ENCODE data around the gene DPYSL5.

DPYSL5 gene

DNA sequence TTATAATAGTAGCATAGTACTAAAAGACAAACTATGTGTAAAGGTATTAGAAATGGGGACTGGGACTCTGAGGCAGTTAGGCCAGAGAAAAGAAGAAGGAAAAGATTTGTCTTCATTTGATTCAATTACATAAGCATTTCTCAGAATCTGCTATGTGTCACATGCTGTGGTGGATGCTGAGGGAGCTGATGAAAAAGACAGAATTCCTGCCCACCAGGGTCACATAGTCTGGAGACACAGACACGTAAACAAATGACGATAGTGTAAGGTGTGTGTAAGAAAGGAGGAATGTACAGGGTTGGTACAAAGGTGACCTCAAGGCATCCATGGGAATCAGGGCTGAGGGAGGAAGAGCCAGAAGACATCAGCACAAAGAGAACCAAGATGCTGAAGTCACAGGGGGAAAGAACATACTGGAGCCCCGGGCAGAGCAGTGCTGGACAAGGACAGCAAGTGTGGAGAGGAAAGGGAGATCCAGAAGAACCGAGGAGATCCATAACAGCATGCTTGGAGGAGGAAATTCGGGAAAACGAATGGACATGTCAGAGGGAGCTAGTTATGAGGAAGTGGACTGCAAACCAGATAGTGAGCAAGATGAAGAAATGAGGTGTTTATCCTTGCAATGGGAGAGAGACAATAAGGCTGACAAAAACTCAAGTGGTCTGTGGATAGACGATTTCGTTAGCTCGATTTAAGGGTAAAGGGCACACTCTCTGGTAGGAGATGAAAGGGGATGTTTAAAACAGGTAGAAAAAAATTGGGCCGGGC, 121.3 kb downstream of the DPYSL5 start:
- Histone ChIP-seq H3K27ac (ENCODE audit: low read length) (no peak overlapping the region), H3K9ac (ENCODE audit: low read length) (no peak overlapping the region), H3K9me3 (ENCODE audit: insufficient read depth, low read length) (no peaks in the 10 kb centered on the region), H3K79me2 (ENCODE audit: low read length) (no peaks in the 10 kb centered on the region), H4K20me1 (ENCODE audit: insufficient read depth, low read length) (no peaks in the 10 kb centered on the region), H3K4me3 (ENCODE audit: low read length) (no peak overlapping the region), H3K4me1 (ENCODE audit: low read length) (peaks cover 7% of the 10 kb centered on the region), H3K36me3 (replicated peaks; ENCODE audit: low read depth, low read length) (no peaks in the 10 kb centered on the region), H2AFZ (ENCODE audit: low read depth, low read length) (no peak overlapping the region), H3K4me2 (ENCODE audit: low read length) (no peak overlapping the region), H3K27me3 (ENCODE audit: low read depth, low read length) (peaks cover 16% of the 10 kb centered on the region)
- TF ChIP-seq, protein P1, sequence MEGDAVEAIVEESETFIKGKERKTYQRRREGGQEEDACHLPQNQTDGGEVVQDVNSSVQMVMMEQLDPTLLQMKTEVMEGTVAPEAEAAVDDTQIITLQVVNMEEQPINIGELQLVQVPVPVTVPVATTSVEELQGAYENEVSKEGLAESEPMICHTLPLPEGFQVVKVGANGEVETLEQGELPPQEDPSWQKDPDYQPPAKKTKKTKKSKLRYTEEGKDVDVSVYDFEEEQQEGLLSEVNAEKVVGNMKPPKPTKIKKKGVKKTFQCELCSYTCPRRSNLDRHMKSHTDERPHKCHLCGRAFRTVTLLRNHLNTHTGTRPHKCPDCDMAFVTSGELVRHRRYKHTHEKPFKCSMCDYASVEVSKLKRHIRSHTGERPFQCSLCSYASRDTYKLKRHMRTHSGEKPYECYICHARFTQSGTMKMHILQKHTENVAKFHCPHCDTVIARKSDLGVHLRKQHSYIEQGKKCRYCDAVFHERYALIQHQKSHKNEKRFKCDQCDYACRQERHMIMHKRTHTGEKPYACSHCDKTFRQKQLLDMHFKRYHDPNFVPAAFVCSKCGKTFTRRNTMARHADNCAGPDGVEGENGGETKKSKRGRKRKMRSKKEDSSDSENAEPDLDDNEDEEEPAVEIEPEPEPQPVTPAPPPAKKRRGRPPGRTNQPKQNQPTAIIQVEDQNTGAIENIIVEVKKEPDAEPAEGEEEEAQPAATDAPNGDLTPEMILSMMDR (IDR thresholded peaks at IDR 0.05; ENCODE audit: low read depth, low read length) = no peak
- TF ChIP-seq EZH2phosphoT487 (IDR thresholded peaks at IDR 0.05; ENCODE audit: low read depth) = no peak

DNA sequence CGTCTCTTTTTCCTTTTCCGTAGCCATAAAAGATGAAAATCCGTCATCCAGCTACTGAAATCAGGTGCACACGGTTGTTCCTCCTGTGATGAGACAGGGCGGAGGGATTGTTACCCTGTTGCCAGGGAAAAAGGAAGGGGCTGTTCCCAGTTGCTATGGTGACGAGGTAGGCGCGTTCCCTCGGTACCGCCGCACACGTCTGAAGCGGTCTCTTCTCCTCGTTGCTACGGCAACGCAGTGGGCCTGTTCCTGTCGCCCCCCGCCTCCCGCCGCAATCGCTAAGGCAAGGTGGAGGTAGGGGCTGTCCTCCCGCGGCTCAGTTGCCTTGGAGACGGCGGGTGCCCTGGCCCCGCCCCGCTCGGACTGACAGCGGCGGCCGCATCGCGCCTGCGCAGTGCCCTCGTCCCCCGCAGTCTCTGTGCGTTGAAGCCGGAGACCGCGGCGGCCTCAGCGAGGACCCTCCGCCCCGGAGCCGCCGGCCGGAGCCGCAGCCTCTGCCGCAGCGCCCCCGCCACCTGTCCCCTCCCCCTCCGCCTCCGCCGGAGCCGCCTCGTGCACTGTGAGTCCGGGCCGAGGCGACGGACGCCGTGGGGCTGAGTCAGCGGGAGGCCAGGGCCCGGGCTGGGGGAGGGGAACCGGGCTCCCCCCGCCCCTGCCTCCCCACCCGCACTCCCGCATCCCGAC, 122.5 kb downstream of the DPYSL5 start, which contains the start of gene MAPRE3:
Gene MAPRE3 (plus strand): TSS at position 394 of the 684 bp plus-strand sequence. CDS start 51,582 bp downstream, outside the sequence.
- Histone ChIP-seq H3K9ac (ENCODE audit: low read length) (peak within 1 kb of the TSS; percentile 46; the same call in 1 of the 2 replicates), H2AFZ (ENCODE audit: low read depth, low read length) (peak within 1 kb of the TSS; percentile 64; the same call in 1 of the 2 replicates)

DNA sequence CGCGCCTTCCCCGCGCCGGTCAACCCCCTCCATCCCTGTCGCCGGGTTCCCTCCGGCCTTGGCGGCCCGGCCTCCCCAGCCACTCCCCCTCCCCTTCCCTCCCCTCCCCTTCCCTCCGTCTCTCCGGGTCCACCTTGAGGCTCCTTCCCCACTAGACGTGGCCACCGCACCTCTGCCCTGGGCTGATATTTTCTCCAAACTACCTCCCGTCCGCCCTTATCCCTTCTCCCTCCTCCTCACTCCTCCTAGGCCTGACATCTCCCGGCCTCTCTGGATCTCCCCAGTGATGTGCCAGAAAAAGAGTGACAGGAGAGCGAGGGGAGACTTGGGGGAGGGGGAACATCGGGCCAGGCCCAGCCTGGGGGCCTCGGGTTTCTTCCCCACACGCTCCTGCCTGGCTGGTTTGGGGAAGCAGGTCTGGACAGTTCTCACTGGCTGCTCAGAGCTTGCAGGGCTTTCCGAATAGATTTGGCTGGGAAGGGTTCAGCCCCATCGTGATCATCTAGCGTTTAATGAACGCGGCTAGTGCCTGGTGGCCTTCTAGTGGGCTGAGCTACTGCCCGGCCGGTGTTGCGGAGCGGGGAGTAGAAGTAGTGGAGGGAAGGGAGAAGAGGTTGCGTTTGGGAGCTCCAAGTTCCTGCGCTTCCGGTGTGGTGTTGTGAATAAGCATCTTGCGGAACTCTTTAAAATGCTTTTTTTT, 123.1 kb downstream of the DPYSL5 start:
- TF ChIP-seq, protein P1 (IDR thresholded peaks at IDR 0.05; ENCODE audit: low read depth, low read length) = no peak
- TF ChIP-seq EZH2phosphoT487 (IDR thresholded peaks at IDR 0.05; ENCODE audit: low read depth) = no peak
- peaks cover 7% of the 10 kb centered on the region for H3K4me1 ChIP-seq (ENCODE audit: low read length)
- H3K36me3 ChIP-seq (replicated peaks; ENCODE audit: low read depth, low read length) = no peaks in the 10 kb centered on the region
- no peak overlapping the region for H3K27ac ChIP-seq (ENCODE audit: low read length)
- H3K9ac ChIP-seq (ENCODE audit: low read length) = peak overlapping the region; percentile 46; the same call in 1 of the 2 replicates
- no peaks in the 10 kb centered on the region for H3K79me2 ChIP-seq (ENCODE audit: low read length)
- peaks cover 23% of the 10 kb centered on the region for H3K27me3 ChIP-seq (ENCODE audit: low read depth, low read length)
- H3K9me3 ChIP-seq (ENCODE audit: insufficient read depth, low read length) = no peaks in the 10 kb centered on the region
- H2AFZ ChIP-seq (ENCODE audit: low read depth, low read length) = no peak overlapping the region
- H4K20me1 ChIP-seq (ENCODE audit: insufficient read depth, low read length) = no peaks in the 10 kb centered on the region
- peak overlapping the region; percentile 80 for H3K4me2 ChIP-seq (ENCODE audit: low read length)
- peak overlapping the region; percentile 77 for H3K4me3 ChIP-seq (ENCODE audit: low read length)

More for the DNA sequence above, 122.5 kb downstream of the DPYSL5 start, which contains the start of gene MAPRE3:
- Histone ChIP-seq H3K4me1 (ENCODE audit: low read length) (peaks cover 7% of the 10 kb centered on the region), H3K4me2 (ENCODE audit: low read length) (peak within 1 kb of the TSS; percentile 80), H3K27ac (ENCODE audit: low read length) (no peak within 1 kb of the TSS), H3K79me2 (ENCODE audit: low read length) (no peaks in the 10 kb centered on the region), H3K27me3 (ENCODE audit: low read depth, low read length) (peaks cover 23% of the 10 kb centered on the region), H3K4me3 (ENCODE audit: low read length) (peak within 1 kb of the TSS; percentile 77), H3K9me3 (ENCODE audit: insufficient read depth, low read length) (no peaks in the 10 kb centered on the region), H4K20me1 (ENCODE audit: insufficient read depth, low read length) (no peaks in the 10 kb centered on the region), H3K36me3 (replicated peaks; ENCODE audit: low read depth, low read length) (no peaks in the 10 kb centered on the region)
- TF ChIP-seq, protein P1 (IDR thresholded peaks at IDR 0.05; ENCODE audit: low read depth, low read length) = no peak
- no peak for TF ChIP-seq EZH2phosphoT487 (IDR thresholded peaks at IDR 0.05; ENCODE audit: low read depth)
